GM19193 (cell line): Measurements from ENCODE around the gene CCDC92B.

Experiments used
- POLR2A ChIP-seq: IDR thresholded peaks from 4 replicates; pipeline ENCODE4 v1.6.1; 2011; ENCODE audit not compliant: insufficient read depth, insufficient read length; ENCODE audit errors: extremely low read depth

CCDC92B gene

DNA sequence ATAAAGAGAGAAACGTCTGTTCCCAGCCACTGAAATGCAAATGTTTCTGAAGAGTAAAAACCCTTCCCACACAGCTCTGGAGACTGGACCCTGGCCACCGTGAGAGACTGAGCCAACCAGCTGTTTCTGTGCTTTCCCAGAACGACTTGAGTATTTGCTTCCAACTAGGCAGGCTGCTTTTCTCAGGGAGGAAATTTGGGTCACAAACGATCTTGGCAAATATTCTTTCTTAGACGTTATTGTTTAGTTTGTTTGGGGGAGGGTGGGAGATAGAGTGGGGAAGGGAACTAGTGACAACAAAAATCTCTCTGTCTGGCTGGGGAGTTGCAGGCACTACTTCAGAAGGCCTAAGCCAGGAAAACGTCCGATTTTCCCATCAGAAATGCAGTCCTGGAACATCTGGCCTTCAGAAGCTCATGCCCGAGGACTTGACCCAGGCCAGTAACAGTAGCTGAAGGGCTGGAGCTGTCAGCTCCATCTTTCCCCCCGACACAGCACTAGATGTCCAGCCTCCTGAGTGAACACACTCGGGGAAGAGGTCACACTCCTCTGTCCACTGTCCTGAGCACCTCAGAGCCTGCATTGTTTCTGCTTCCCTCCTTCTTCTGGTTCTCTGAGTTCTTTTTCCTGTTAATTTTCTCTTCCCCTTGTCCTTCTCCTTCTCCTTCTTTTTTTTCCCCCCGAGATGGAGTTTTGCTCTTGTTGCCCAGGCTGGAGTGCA lies 4.0 kb downstream of the CCDC92B start:
- no peak for TF ChIP-seq POLR2A

DNA sequence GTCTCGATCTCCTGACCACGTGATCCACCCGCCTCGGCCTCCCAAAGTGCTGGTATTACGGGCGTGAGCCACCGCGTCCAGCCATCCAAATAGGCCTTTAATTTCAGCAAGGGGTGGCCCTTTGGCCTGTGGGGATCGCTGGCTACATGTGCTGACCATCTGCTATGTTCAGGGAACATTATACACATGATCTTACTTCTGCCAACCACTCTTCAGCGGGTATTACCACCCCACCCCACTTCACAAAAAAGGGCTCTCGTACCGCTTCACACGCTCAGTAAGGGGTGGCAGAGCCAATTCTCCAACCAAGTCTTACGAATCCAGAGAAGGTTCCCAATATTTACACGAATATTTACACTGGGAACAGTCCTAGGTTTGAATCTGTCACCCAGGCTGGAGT lies 11.8 kb downstream of the CCDC92B start:
- TF ChIP-seq POLR2A, result no peak

DNA sequence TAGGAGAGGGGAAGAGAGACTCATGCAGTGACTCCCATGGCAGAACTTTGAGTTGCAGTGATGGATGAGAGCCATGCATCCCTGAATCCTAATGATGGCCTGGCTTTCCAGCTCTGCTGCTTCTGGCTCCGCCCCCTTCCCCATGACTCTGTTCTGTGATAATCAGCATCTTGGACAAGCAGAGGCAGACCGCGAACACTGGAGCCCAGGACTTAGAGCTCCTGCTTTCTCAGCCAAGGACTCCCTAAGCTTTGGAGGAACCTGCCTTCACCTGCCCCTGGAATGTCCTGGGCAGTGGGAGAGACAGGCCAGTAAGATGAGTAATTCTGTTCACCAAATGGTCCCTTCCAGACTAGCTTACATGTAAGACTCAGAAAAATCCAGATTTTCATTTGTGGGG lies 12.5 kb downstream of the CCDC92B start:
- no peak for TF ChIP-seq POLR2A

DNA sequence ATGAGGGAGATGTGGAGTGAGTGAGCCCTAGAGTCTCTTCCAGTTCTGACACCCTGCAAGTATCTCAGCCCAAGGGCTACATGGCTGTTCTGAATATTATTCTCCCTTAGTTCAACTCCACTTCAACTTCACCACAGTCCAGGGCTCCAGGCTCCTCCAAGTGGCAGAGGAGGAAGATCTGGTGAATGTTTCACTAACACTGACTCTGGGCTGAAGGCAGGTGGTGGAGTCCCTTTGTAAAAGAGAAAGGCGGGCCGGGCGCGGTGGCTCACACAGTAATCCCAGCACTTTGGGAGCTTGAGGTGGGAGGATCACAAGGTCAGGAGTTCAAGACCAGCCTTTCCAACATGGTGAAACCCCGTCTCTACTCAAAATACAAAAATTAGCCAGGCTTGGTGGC lies 13.6 kb downstream of the CCDC92B start:
- no peak for TF ChIP-seq POLR2A

- TF ChIP-seq POLR2A, result no peak
Observed at GRCh38 chr17:2734939-2735338, 14.5 kb downstream of the CCDC92B start.

DNA sequence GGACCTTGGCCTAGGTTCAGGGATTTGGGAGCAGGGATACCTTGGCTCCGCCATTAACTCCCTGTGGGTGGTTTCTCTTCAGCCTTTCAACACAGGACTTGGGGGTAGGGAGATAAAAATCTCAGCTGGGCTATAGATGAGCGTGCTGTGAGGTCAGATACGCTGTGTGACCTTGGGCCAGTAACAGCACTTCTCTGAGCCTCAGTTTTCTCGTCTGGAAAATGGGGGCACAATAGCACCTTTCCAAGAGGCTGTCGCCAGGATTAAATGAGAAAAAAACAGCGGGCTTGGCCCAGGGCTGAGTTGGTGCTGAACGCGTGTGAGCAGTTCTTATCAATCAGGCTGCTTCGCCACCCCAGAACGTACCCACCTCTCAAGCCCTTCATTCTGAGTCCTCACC lies 17.6 kb downstream of the CCDC92B start:
- no peak for TF ChIP-seq POLR2A

DNA sequence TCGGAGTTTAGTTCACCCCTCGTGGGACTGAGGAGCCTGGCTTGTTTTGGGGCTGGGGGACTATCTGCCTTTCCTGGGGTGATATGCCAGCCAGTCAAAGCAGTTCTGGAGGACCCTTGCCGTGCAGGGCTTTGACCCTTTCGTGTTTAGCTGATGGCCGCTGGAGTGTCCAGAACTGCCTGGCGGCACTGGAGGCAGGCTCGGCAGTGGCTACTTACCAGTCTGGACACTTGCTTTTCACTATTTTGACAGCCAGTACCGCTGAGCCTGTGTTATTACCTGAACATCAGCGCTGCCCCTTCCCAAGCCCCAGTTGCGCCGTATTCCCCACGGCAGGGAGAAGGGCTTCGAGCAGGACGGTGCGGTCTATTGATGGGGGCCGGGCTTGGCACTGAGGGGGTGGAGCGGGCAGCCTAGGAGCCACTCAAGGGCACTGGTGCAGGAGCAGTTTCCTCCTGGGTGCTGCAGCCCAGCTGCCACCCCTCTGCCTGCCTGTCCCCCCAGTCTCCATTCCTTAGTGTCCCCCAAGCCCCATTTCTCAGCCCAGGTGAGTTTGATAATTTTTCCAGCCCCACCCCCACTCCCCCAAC lies 18.6 kb downstream of the CCDC92B start:
- TF ChIP-seq POLR2A, result no peak

- no peak for TF ChIP-seq POLR2A
Observed at GRCh38 chr17:2724784-2725164, 24.7 kb downstream of the CCDC92B start.

DNA sequence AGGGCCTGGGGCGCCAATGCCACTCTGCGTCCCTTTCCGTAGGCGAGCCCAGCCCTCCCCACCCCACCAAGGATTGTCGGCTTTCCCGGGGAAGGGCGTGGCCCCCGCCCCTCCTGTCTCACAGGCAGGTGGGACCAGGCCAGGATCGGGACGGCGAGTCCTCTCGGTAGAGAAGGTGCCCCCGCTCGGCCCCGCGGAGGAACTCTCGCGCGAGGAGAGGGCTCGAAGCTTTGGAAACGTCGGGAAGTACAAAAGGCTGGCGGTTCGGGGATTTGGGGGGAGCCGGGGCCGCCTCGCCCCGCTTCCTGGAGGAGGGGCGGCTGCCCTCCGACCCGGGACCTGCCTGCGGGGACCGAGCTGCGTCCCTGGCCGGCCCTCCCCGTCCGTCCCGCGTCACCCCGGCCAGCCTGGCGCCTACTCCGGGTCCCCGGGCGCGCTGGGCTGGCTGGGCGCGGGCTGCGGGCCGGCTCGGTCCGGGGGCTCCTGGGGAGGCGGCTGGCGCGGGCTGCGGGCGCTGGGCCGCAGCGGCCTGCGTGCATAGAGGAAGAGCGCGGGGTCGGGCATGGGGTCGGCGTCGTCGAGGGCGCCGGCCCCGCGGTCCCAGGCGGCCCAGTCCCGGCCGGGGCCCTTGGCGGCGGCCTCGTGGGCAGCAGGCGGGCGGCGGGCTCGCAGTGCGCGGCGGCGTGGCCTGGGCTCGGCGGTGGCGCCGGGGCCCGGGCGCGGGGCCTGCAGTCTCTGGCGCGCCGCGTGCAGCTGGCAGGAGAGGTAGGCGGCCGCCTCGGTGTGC lies 25.3 kb downstream of the CCDC92B start:
- no peak for TF ChIP-seq POLR2A

DNA sequence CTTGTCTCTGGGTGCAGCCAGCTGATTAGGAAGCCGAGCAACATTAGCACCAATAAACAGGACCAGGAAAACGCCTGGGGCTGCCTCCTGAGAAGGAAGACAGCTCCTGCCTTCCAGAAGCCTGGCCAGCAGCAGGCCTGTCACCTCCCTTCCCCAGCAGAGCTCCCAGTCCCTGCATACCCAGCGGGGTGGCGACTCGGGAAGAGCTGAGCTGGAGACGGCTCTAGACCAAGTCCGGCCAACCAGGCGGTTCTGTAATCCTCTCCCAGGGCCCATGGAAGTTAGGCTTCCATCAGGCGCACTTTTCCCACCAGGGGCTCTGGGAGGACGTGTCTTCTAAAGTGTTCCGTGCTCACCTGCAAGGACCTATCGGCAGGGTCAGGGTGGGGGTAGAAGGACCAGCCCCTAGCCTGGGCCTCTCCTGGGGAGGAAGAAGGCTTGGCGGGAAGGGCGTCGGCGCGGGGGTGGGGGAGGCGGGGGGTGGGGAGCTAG lies 25.9 kb downstream of the CCDC92B start:
- no peak for TF ChIP-seq POLR2A

DNA sequence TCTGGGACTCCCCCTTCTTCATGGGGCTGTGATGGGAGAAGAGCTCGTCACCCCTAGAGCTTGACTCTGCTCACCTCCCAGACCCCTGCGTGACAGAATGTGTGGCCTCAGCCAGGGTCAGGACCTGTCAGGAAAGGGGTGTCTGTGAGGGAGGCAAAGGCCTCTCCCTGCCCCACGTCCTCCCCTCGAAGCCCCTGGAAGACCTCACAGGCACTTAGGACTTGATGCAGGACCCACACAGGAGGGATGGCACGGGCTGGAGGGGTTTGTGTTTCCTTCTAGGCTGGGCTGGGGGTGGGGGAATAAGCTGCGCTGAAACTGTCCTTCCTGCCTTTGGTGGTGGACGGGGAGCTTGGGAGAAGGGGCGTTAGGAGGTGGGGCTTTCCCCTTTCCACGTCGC lies 26.8 kb downstream of the CCDC92B start:
- no peak for TF ChIP-seq POLR2A

- no peak for TF ChIP-seq POLR2A
Observed at GRCh38 chr17:2721603-2722002, 27.8 kb downstream of the CCDC92B start.

- TF ChIP-seq POLR2A, result no peak
Observed at GRCh38 chr17:2719861-2720260, 29.6 kb downstream of the CCDC92B start.

GRCh38 chr17:2718150-2718938 lies 31.1 kb downstream of the CCDC92B start:
- TF ChIP-seq POLR2A, result no peak

GRCh38 chr17:2716649-2717048 lies 32.8 kb downstream of the CCDC92B start:
- no peak for TF ChIP-seq POLR2A
